Measurements from ENCODE around the gene LILRB5. TPM values are rescaled to one million over a fixed set of nuclear protein-coding genes. Genes with fewer than 3 reads are reported as not detected.
"Not testable (repeated sequence)": the region's sequence is repeated elsewhere in the genome, so short reads cannot be mapped to it uniquely, and the experiment has no call there.

The LILRB5 gene
- total RNA-seq, 1 experiment from 2014 or later, result not detected

DNA sequence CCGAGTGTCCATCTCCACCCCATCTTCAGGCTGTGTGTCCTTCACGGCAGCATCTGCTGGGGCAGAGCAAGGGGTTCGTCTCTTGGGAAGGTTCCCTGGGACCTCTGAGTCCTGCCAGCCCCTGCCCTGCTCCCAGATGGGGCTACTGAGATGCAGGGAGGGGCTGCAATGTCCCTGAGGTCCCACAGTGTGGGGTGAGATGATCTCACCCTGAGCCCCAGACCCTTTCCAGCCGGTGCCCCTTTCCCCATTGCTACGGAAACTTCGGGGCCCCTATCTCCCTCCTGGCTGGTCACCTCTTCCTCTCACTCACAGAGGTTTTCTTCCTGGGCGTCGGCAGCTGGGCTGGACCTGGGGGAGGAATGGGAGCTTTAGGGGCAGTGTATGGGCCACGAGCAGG, 18.9 kb upstream of the LILRB5 start:
- no peak for DNase-seq (ENCODE audit: low spot score)

GRCh38 chr19:54274516-54274915, 17.4 kb upstream of the LILRB5 start:
- not testable (repeated sequence) for DNase-seq (ENCODE audit: low spot score)

GRCh38 chr19:54273821-54274220, 16.7 kb upstream of the LILRB5 start:
- no peak for DNase-seq (ENCODE audit: low spot score)

DNA sequence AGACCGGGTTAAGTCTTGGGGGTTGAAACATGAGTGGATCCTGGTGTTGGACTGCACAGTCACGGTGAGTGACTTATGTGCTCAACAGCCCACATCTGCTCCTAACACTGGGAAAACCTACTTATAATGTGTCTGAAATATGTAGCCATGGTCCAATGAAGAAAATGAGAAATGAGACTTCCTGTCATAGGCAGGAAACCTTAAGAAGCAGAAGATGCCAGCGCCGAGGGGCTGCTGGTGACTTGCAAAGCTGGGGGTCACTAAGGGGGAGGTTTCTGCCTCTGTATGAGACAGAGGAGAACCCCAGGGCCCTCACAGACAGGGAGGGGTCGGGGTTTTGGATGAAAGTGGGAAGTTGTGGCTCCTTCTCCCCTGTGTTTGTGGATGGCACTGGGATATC, 15.1 kb upstream of the LILRB5 start:
- DNase-seq (ENCODE audit: low spot score), result not testable (repeated sequence)

GRCh38 chr19:54271587-54271986, 14.5 kb upstream of the LILRB5 start:
- not testable (repeated sequence) for DNase-seq (ENCODE audit: low spot score)

DNA sequence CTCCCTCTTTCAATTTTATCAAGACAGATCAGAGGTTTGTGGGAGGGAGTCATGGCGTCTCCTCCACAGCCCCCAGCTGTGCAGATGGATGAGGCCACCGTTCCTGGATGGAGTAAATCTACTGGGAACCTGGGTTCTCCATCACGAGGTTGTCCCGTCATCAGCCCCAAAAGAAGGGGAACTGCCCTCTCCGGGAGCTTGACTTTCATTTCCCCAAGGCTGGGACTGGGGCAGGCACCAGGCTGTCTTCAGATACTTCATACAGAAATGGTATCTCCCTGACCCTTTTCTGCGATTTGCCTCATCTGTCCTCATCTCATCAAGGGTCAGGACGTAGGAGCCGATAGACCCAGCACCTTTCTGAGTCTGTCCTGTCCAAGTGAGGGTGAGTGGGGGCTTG, 14.0 kb upstream of the LILRB5 start:
- DNase-seq (ENCODE audit: low spot score), result no peak

DNA sequence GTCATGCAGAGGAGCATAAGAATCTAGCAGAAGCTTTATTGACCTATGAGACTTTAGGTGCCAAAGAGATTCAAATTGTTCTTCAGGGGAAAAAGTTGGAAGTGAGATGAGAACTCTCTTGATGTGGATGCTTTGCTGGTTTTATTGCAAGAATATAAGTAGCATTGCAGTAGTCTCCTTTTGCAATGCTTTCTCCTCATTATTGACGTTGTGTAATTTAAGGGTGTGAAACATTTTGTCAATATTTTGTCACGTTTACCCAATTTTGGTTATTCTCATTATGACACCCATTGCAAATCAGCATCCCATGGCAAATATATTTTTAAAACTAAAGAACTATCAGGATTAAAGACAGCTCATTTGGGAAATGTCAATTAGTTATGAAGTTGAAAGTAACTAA, 11.9 kb upstream of the LILRB5 start:
- no peak for DNase-seq (ENCODE audit: low spot score)

GRCh38 chr19:54266133-54266532, 9.1 kb upstream of the LILRB5 start:
- DNase-seq (ENCODE audit: low spot score), result peak; percentile 83

DNA sequence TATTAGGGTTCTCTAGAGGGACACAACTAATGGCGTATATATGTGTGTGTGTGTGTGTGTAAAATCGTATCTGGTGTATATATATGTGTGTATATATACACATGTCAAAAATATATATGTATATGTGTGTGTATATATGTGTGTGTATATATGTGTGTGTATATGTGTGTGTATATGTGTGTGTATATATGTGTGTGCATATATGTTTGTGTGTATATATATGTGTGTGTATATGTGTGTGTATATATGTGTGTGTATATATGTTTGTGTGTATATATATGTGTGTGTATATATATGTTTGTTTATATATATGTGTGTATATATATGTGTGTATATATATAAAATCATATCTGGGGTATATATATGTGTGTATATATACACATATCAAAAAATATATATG, 5.4 kb upstream of the LILRB5 start:
- DNase-seq (ENCODE audit: low spot score), result no peak

DNA sequence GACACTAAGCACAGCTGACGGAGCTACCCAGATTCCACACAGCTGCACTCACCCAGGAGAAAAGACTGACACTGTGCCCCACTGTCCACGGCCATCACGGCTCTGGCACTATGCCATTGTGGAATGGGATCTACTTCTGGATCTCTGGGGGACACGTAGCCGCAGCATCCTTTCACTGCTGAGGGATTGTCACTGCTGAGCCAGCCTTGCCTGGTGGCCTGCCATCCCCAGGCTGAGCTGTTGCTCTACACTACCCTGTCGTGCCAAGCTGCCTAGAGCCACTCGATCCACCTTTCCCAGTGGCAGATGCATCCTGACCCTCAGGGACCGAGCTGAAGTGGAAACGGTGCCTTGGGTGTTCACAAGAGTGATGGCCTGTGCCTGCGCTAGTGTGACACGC, 5.0 kb upstream of the LILRB5 start:
- no peak for DNase-seq (ENCODE audit: low spot score)

GRCh38 chr19:54256250-54257115, 590 bp downstream of the LILRB5 start:
- DNase-seq (ENCODE audit: low spot score), result no peak

DNA sequence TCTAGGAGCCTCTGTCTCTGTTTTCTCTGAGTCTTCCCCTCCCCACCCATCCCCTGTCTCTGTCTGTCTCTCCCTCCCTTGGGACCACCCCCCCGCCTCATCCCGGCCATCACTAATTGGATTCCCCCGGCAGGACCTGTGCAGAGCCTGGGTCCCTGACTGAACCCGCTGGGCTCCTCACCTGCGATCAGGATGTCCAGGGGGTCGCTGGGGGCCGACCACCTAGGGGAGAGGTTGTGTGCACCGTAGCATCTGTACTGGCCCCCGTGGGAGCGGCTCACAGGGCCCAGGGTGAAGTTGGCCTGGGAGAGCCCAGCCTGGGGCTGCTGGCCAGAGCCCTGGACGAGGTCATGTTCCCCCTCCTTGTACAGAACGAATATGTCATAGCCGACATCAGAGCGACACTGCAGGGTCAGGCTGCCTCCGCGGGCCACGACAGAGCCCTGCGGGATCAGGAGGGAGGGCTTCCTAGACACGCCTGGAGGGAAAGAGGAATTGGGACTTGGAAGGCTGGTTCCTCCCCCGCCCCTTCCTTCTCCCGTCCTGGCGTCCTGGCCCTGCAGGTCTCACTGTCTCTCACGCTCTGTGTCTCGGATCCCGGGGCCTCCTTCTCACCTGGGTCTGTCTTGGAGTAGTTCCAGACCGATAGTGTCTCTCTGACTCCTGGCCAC, 1.8 kb downstream of the LILRB5 start:
- no peak for DNase-seq (ENCODE audit: low spot score)

DNA sequence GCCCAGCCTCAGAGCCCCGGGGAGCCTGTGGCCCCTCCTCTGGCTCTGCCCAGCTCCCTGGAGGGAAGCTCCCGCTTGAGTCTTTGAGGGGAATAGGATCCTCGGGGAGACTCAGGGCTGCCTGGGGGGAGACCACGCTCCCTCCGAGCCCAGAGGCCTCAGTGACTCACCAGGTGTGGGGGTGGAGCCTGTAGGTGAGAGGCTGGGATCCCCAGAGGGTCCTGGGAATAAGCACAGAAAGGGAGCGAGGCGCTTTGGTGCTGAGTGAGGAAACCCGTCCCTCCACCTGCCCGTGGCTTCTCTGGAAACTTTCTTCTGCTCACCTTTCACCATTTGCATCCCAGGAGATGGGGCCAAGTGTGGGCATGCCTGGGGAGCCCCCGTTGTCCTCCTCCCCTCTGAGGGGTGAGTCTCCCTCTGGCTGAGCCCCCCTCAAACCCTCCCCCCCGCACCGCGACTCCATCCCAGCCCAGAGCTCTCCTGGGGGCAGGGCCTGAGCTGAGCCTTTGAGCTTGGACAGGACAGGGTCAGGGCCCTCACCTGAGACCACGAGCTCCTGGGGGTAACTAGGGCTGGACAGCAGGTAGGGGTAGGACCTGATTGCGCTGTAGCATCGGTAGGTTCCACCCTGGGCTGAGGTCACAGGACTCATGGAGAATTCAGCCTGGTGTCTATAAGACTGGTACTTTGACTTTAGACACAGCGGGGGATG, 2.7 kb downstream of the LILRB5 start:
- no peak for DNase-seq (ENCODE audit: low spot score)

DNA sequence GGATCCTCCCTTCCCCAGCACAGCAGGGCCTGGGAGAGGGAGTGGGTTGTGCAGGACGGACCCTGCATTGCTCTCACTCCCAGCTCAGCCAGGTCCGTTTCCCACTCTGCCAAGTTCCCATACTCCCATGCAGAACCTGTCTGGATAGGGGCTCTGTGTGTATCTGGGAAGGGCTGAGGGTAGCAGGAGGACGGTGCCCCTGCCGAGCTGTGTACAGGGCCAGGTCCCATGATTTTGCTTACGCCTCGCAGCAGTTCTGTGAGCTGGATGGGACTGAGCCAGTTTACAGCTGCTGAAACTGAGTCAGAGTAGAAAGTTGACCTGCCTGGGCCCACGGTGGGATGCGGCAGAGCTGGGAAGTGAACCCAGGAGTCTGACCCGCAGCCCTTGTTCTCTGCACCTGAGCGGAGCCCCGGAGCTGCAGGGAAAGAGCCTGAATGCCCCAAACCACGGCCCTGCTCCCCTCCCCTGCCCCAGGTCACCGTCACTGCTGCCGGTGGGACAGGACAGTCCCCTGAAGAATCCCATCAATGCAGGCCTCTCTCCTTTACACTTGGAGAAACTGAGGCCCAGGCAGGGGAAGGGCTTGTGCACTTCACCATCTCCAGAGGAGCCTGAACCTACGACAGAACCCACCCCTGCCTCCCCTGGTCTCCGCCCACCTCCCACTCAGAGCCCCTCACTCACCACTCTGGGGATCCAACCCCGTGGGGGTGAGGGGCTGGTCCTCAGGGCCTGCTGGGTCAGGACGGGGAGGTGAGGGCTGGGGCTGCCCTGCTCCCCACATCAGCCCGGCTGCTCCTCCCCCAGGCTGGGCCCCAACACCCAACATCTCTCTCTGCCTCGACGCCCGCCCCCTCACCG, 3.5 kb downstream of the LILRB5 start:
- no peak for DNase-seq (ENCODE audit: low spot score)

- DNase-seq (ENCODE audit: low spot score), result no peak
These were observed 4.2 kb downstream of the LILRB5 start for GRCh38 chr19:54252845-54253244.

DNA sequence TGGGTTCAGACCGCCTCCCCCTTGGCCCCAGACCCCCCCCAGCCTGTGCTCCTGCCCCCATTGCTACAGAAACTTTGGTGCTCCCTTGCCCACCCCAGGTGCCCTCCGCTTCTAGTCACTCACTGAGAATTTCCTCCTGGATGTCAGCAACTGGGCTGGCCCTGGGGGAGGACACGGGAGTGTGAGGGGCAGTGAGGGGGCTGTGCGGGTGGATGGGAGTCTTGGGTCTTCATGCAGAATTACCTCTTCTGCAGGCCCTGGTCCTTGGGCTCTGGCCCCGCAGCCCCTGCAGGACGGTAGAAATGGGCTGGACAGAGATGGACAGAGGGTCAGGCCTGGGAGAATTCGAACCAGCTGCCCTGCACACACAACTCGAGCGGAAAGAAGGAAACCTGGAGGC, 4.8 kb downstream of the LILRB5 start:
- no peak for DNase-seq (ENCODE audit: low spot score)

- DNase-seq (ENCODE audit: low spot score), result peak; percentile 57
These were observed 9.0 kb downstream of the LILRB5 start for GRCh38 chr19:54248016-54248601.

DNA sequence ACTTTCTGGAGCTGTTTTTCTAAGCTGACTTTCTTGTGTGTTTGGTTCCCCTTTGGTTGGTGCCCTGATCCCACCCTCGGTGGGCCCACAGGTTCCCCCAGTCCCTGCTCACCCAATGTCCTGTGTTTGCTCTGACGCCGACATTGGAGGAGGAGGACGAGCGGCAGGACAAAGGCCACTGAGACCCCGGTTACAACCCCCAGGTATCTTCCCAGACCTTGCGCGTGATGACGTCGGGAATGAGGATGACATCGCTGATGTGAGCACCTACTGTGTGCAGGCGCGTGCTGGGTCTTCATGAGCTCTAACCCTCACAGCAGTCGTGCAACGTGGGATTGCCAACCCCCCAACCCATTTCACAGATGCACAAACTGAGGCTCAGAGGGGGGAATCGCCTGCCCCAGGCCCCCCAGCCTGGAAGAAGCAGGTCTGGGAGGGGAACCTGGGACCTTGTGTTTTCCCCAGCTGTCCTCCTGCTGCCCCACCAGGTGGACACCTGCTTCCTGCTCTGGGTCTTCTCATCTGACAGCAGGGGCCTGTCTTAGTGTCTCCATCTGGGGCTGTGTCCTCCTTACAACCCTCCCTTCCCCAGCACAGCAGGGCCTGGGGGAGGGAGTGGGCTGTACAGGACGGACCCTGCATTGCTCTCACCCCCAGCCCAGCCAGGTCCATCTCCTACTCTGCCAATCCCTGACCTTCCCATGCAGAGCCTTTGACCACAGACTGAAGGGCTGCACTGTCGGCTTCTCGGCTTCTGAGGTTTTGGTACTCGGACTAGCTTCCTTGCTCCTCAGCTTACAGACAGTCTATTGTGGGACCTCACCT, 9.8 kb downstream of the LILRB5 start:
- no peak for DNase-seq (ENCODE audit: low spot score)

DNA sequence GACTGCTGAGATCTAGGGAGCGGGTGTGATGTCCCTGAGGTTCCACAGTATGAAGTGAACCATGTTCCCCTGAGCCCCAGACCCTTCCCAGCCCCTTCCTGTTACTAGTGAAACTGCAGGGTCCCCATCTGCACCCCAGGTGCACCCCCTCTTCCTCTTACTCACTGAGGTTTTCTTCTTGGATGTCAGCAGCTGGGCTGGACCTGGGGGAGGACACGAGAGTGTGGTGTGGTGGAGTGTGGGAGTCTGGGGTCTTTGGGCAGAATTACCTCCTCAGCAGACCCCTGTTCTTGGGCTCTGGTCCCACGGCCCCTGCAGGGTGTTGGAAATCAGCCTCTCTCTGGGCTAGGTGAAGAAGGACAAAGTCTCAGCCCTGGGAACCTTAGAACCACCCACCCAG, 11.1 kb downstream of the LILRB5 start:
- no peak for DNase-seq (ENCODE audit: low spot score)

DNA sequence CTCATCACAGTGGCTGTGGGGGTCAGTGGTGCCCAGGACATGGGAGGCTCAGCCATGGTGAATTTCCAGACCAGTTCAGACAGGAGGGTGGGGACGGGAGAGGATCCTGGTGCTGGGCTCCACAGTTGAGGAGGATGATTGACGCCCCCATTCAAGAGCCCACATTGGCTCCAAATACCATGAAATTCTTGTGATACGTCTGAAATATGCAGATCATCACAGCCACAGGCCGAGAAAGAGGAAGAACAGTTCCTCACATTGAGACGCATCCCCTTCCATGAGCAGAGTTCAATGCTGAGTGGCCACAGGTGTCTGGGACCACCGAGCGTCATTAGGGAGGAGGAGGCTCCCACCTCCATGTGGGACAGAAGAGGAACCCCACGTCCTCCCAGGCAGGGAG, 13.3 kb downstream of the LILRB5 start:
- DNase-seq (ENCODE audit: low spot score), result not testable (repeated sequence)

All from A172 (cell line).